ENCODE results near the gene EP400.

DNA sequence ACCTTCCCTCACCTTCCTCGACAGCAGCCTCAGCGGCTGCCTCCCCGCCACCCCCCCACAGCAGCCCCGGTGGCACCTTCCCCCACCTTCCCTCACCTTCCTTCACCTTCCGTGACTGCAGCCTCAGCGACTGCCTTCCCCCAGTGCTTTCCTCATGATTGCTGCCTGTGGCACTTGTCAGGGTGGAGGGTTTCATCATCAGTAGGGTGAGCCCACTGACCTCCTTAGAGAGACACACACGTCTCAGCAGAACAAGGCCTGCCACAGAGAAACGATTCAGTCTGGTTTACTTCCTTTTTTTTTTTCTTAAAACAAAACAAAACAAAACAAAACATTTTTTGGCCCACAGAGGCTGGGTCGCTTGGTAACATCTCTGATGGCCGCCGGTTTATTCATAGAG, 75.0 kb downstream of the EP400 start:
- no peak for TF ChIP-seq CTCF (IDR thresholded peaks at IDR 0.05)
- no peak for TF ChIP-seq POLR2AphosphoS5 (IDR thresholded peaks at IDR 0.05)
- TF ChIP-seq POLR2A (IDR thresholded peaks at IDR 0.05), result no peak
- TF ChIP-seq EP300 (IDR thresholded peaks at IDR 0.05), result no peak
